NCI-H2171 treated with DMSO at 0.1 percent for 48 hours (cell line): ENCODE measurements around the gene FAM3C.

Experiments used
- DNase-seq: peaks from one replicate; lab custom pipeline; 2025; lab: John Stamatoyannopoulos, UW

Gene FAM3C

GRCh38 chr7:121410829-121411596 is 14.9 kb upstream of the FAM3C start:
- no peak for DNase-seq

GRCh38 chr7:121406944-121407343 is 10.8 kb upstream of the FAM3C start:
- no peak for DNase-seq

- DNase-seq, result no peak
Observed at GRCh38 chr7:121406461-121406860, 10.4 kb upstream of the FAM3C start.

- no peak for DNase-seq
Observed at GRCh38 chr7:121404348-121404747, 8.2 kb upstream of the FAM3C start.

GRCh38 chr7:121402701-121403100 is 6.6 kb upstream of the FAM3C start:
- no peak for DNase-seq

- no peak for DNase-seq
Observed at GRCh38 chr7:121401896-121402295, 5.8 kb upstream of the FAM3C start.

GRCh38 chr7:121398246-121398645 is 2.1 kb upstream of the FAM3C start:
- DNase-seq, result no peak

GRCh38 chr7:121397822-121398221 is 1.7 kb upstream of the FAM3C start:
- DNase-seq, result no peak

GRCh38 chr7:121397361-121397760 is 1.3 kb upstream of the FAM3C start:
- DNase-seq, result no peak

GRCh38 chr7:121395494-121395960 is 581 bp downstream of the FAM3C start:
- peak; percentile 48 for DNase-seq

GRCh38 chr7:121394709-121395140 is 1.4 kb downstream of the FAM3C start:
- no peak for DNase-seq

GRCh38 chr7:121393005-121393366 is 3.1 kb downstream of the FAM3C start:
- DNase-seq, result no peak

- no peak for DNase-seq
Observed at GRCh38 chr7:121392277-121393004, 3.7 kb downstream of the FAM3C start.

GRCh38 chr7:121391686-121392085 is 4.4 kb downstream of the FAM3C start:
- no peak for DNase-seq

- DNase-seq, result no peak
Observed at GRCh38 chr7:121390617-121391016, 5.5 kb downstream of the FAM3C start.

GRCh38 chr7:121390109-121390508 is 6.0 kb downstream of the FAM3C start:
- no peak for DNase-seq

GRCh38 chr7:121388950-121389349 is 7.2 kb downstream of the FAM3C start:
- DNase-seq, result no peak

- DNase-seq, result peak; percentile 50
Observed at GRCh38 chr7:121385800-121386179, 10.3 kb downstream of the FAM3C start.

- DNase-seq, result no peak
Observed at GRCh38 chr7:121385056-121385799, 10.9 kb downstream of the FAM3C start.

- no peak for DNase-seq
Observed at GRCh38 chr7:121384265-121384664, 11.8 kb downstream of the FAM3C start.

GRCh38 chr7:121383235-121383910 is 12.7 kb downstream of the FAM3C start:
- DNase-seq, result no peak

GRCh38 chr7:121382473-121382872 is 13.6 kb downstream of the FAM3C start:
- no peak for DNase-seq
